ENCODE measurements around the gene DOC2A.
"Not testable (repeated sequence)": the region's sequence is repeated elsewhere in the genome, so short reads cannot be mapped to it uniquely, and the experiment has no call there.

DOC2A gene

GRCh38 chr16:30026449-30026848 is 15.6 kb upstream of the DOC2A start:
- DNase-seq (ENCODE audit: low read depth): no peak
- H3K4me3 ChIP-seq (ENCODE audit: low read depth, low read length): no peak overlapping the region
- TF ChIP-seq CTCF (IDR thresholded peaks at IDR 0.05; ENCODE audit: insufficient read depth, low read depth, low read length, missing control alignments): no peak

DNA sequence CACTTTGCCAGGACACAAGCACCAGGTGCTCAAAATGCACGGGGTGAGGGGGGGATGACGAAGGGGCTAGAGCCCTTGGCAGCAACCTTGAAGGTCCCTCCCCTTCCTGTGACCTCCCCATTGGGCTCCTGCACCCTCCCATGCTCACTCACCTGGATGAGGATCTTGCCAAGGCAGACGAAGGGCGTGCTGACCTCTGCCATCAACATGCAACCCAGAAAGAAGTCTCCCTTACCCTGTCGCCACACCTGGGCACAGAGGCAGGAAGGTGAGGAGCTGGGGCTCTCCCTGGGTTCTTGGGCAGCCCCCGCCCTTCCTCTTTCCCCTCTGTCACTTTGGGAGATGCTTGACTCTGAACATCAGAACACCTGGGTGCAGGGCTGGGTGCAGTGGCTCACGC is 14.7 kb upstream of the DOC2A start:
- no peak for TF ChIP-seq CTCF (IDR thresholded peaks at IDR 0.05; ENCODE audit: insufficient read depth, low read depth, low read length, missing control alignments)
- no peak for DNase-seq (ENCODE audit: low read depth)
- H3K4me3 ChIP-seq (ENCODE audit: low read depth, low read length): no peak overlapping the region

- no peak for TF ChIP-seq CTCF (IDR thresholded peaks at IDR 0.05; ENCODE audit: insufficient read depth, low read depth, low read length, missing control alignments)
- no peak overlapping the region for H3K4me3 ChIP-seq (ENCODE audit: low read depth, low read length)
- DNase-seq (ENCODE audit: low read depth): no peak
These were observed 14.3 kb upstream of the DOC2A start for GRCh38 chr16:30025156-30025555.

DNA sequence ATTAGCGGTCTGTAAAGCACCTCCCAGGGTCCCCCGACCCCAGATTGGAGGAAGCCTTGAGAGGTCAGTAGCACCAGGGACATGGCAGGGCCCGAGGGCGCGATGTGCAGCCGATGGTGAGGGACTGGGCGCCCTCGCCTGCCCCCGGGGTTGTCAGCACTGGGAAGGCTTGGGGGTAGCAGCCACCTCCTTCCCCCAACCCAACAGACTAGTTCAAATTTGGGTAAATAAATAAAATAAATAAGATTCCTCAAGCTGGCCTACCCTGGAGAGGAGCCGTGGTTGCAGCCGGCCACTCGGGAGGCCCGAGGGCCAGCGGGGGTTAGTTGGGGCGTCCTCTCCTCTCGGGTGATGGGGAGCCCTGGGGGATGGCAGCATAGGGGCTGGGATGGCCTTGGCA is 13.6 kb upstream of the DOC2A start:
- TF ChIP-seq CTCF (IDR thresholded peaks at IDR 0.05; ENCODE audit: insufficient read depth, low read depth, low read length, missing control alignments): no peak
- H3K4me3 ChIP-seq (ENCODE audit: low read depth, low read length): no peak overlapping the region
- no peak for DNase-seq (ENCODE audit: low read depth)

GRCh38 chr16:30023586-30023985 is 12.8 kb upstream of the DOC2A start:
- no peak for DNase-seq (ENCODE audit: low read depth)
- no peak overlapping the region for H3K4me3 ChIP-seq (ENCODE audit: low read depth, low read length)
- no peak for TF ChIP-seq CTCF (IDR thresholded peaks at IDR 0.05; ENCODE audit: insufficient read depth, low read depth, low read length, missing control alignments)

DNA sequence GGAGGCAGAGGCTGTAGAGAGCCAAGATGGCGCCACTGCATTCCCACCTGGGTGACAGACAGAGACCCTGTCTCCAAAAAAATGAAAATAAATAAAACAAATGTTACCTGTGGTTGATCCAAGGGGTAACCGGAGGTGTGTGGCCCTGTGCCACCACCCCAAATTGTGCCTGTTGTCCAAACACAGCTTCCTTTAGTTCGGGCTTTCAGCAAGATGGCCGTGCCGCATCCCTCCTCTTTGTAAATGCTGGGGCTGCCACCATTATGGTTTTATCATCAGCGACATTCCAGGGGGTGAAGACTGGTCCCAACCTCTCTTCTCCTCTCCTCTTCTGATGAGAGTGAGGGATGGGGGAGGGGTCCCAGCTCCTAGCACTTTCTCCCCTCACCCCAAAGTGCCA is 12.1 kb upstream of the DOC2A start, which contains the start of gene C16orf92:
Gene C16orf92 (plus strand): TSS at position 312 of the 400 bp plus-strand sequence. CDS start 143 bp downstream, outside the sequence.
- DNase-seq (ENCODE audit: low read depth): no peak
- TF ChIP-seq CTCF (IDR thresholded peaks at IDR 0.05; ENCODE audit: insufficient read depth, low read depth, low read length, missing control alignments): no peak

DNA sequence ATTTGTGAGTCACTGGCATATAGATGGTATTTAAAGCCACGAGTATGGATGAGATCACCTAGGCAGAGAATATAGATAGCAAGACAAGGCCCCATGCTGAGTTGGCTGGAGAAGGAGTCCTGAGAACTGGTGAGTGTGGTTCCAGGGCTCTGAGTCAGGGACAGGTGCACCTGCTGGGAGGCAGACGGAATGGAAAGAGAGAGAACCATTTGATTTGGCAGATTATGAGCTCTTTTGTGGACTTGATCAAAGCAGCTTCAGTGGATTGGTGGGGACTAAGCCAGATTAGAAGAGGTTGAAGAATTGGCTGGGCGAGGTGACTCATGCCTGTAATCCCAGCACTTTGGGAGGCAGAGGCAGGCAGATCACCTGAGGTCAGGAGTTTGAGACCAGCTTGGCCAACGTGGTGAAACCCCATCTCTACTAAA is 7.9 kb upstream of the DOC2A start:
- DNase-seq (ENCODE audit: low read depth): no peak
- TF ChIP-seq CTCF (IDR thresholded peaks at IDR 0.05; ENCODE audit: insufficient read depth, low read depth, low read length, missing control alignments): no peak

More for the DNA sequence above, 12.1 kb upstream of the DOC2A start, which contains the start of gene C16orf92:
- H3K4me3 ChIP-seq (ENCODE audit: low read depth, low read length): no peak within 1 kb of the TSS

GRCh38 chr16:30017937-30018336 is 7.1 kb upstream of the DOC2A start:
- not testable (repeated sequence) for DNase-seq (ENCODE audit: low read depth); H3K4me3 ChIP-seq (ENCODE audit: low read depth, low read length)

More for the DNA sequence above, 7.9 kb upstream of the DOC2A start:
- no peak overlapping the region for H3K4me3 ChIP-seq (ENCODE audit: low read depth, low read length)
